Stimulated activated CD4-positive, alpha-beta T cell treated with anti-CD3 and anti-CD28 coated beads, Interleukin-15, amount 100 ng/mL, for 1 hour (primary cell): ENCODE results near the gene TRIM22.
"Not testable (repeated sequence)": the region's sequence is repeated elsewhere in the genome, so short reads cannot be mapped to it uniquely, and the experiment has no call there.

Source experiments
- DNase-seq, 2 donors: peaks; one replicate each; pipeline ENCODE4 v3.0.0-alpha.2; 2020; ENCODE audit warnings: low read depth in 1 of 2, low spot score in 1 of 2

TRIM22 gene

DNA sequence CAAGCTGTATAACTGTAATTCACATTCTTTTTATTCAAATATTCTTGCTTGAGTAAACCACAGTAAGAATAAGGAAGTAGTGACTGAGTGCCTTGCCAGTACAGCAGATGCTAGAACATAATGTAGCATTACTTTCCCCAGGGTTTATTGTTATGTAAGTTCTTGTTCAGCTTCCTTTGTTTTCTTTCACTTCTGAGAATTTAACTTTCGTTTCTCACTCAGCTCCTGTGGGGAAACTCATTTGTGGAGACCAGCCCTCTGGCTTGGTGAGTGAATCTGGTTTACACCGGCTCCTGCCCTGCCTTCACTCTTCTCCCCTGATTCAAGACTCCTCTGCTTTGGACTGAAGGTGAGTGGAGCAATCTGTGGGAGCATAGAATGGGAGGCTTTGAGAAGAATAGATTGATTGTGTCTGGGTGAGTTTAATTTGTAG, at the start of gene TRIM22:
TRIM22 (plus strand) TSS at position 240 of the 433 bp plus-strand sequence. CDS start 6,443 bp downstream, outside the sequence.
- no peak for DNase-seq

DNA sequence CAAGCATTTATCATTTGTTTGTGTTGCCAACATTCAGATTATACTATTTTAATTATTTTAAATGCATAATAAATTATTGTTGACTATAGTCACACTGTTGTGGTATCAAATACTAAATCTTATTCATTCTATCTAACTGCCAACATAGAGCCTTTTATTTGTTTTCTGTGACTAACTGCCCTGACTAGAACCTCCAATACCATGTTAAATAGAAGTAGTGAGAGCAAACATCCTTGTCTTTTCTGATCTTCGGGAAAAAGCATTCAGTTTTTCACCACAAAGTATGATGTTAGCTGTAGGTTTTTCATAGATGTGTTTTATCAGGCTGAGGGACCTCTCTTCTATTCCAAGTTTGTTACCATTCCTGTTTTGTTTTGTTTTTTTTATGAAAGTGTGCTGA, 49.6 kb upstream of the TRIM22 start:
- no peak for DNase-seq

- no peak for DNase-seq
Observed at GRCh38 chr11:5643585-5643984, 46.0 kb upstream of the TRIM22 start.

GRCh38 chr11:5646139-5646538, 43.5 kb upstream of the TRIM22 start:
- DNase-seq = no peak

DNA sequence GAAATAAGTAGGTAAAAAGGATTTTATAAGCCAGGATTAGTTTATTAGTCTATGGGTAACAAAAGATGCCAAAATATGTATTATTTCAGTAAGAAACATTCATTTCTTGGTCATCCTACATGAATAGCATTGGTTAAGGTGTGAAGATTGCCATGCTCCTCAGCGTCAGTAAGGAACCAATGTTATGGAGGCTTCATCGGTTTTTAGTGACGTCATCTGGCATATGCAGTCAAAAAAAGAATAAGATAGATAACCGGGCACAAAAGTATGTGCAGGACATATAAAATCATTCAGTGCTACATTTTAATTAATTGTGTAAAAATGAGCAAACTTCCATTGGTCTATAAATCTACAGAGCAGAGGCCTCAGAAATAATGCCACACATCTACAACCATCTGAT, 34.1 kb upstream of the TRIM22 start:
- DNase-seq = no peak

DNA sequence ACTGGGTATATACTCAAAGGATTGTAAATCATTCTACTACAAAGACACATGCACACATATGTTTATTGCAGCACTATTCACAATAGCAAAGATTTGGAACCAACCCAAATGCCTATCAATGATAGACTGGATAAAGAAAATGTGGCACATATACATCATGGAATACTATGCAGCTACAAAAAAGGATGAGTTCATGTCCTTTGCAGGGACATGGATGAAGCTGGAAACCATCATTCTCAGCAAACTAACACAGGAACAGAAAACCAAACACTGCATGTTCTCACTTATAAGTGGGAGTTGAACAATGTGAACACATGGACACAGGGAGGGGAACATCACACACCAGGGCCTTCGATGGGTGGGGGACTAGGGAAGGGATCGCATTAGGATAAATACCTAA, 32.6 kb upstream of the TRIM22 start:
- DNase-seq = not testable (repeated sequence)

- no peak for DNase-seq
Observed at GRCh38 chr11:5658318-5658717, 31.3 kb upstream of the TRIM22 start.

GRCh38 chr11:5663511-5663910, 26.1 kb upstream of the TRIM22 start:
- no peak for DNase-seq

DNA sequence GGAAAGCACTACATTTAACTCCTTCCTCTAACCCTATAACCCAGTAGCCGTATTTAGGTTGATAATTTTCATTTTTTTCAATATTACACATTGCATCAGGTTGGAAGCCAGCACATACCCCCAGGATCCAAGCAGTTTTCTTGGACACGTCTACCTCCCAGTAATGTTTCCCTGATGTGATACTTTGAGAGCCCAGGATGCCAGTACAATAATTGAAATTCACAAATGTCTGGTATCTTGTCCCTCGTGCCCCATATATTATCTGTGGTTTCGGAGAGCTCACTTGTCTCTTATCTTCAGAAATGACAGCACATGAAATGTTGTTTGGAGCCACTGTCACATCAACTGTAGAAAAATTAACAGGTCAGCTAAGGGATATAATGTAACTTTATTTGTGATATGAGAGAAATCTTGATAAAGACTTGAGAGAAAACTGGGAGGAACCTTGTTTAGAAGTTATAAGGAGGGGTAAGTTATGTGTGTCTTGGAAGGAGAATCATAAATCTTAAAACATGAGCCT, 24.5 kb upstream of the TRIM22 start:
- DNase-seq = no peak

- no peak for DNase-seq
Observed at GRCh38 chr11:5665746-5666401, 23.7 kb upstream of the TRIM22 start.

- no peak for DNase-seq
Observed at GRCh38 chr11:5666402-5666793, 23.2 kb upstream of the TRIM22 start.

- DNase-seq = no peak
Observed at GRCh38 chr11:5671831-5672230, 17.8 kb upstream of the TRIM22 start.

DNA sequence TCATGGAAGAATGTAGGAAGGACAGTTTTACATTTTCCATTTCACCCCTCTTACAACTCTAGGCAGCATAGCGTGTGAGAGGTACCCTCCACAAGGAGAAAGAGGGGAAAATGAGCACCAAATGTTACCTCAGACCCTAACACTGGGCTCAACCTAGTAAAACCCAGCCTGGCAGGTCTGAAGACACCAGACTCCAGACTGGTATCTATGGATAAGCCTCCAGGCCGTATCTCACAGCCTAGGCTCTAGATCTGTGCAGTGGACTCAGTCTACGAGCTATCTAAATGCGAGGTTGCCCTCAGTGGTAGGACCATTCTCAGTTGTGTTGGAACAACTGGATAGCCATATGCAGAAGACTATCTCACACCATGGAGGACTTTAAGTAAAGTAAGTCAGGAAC, 15.2 kb upstream of the TRIM22 start:
- no peak for DNase-seq

- no peak for DNase-seq
Observed at GRCh38 chr11:5679811-5680210, 9.8 kb upstream of the TRIM22 start.

DNA sequence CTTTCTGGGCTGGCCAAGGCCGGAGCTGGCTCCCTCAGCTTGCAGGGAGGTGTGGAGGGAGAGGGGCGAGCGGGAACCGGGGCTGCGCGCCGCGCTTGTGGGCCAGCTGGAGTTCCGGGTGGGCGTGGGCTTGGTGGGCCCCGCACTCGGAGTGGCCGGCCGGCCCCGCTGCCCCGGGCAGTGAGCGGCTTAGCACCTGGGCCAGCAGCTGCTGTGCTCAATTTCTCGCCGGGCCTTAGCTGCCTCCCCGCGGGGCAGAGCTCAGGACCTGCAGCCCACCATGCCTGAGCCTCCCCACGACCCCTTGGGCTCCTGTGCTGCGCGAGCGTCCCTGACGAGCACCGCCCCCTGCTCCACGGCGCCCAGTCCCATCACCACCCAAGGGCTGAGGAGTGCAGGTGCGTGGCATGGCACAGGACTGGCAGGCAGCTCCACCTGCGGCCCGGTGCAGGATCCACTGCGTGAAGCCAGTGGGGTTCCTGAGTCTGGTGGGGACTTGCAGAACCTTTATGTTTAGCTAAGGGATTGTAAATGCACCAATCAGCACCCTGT, 6.6 kb upstream of the TRIM22 start:
- DNase-seq = not testable (repeated sequence)

DNA sequence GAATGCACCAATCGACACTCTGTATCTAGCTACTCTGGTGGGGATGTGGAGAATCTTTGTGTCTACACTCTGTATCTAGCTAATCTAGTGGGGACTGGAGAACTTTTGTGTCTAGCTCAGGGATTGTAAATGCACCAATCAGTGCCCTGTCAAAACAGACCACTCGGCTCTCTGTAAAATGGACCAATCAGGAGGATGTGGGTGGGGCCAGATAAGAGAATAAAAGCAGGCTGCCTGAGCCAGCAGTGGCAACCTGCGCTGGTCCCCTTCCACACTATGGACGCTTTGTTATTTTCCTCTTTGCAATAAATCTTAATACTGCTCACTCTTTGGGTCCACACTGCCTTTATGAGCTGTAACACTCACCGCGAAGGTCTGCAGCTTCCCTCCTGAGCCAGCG, 6.0 kb upstream of the TRIM22 start:
- not testable (repeated sequence) for DNase-seq

DNA sequence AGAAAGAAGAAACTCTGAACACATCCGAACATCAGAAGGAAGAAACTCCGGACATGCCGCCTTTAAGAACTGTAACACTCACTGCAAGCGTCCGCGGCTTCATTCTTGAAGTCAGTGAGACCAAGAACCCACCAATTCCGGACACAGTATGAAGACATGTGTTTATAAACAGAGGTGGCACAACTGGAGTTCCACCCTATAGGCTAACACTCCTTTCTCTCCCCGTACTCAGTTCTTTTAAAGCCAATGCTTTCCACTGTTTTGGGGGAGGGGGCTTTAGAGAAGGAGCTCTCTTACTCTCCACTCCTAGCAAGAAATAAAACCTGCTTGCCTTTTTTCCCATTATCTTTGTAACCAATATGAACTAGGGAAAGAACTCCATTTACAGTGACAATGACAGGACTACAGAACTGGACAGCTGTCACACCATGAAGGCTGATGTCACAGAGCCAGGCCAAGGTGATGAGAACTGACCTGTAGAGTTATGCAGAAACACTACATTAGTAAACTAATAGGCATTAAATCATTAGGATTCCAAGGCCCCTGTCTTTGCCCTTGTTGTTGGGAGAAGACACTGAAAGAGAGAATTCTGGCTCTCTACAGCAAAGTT, 5.4 kb upstream of the TRIM22 start:
- no peak for DNase-seq

- peak; percentile 50 to 54 for DNase-seq
Observed at GRCh38 chr11:5684646-5685362, 4.8 kb upstream of the TRIM22 start, which contains the start of gene TRIM5. Gene TRIM5, minus strand, starts transcription at chr11:5685074. Its CDS starts 4,897 bp downstream, at chr11:5680177.

DNA sequence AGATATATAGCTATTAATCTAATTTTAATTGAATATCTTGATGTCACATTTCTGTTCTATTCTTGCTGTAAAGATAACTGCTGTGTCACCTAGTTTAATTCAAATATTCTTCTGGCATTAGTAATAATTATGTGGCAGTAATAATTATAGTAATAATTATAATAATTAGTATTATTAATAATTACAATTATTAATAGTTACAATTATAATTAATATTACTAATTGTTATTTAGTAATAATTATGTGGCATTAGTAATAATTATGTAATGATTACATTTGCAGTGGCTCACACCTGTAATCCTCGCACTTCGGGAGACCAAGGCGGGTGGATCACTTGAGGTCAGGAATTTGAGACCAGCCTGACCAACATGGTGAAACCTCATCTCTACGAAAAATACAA, 3.2 kb upstream of the TRIM22 start:
- no peak for DNase-seq

GRCh38 chr11:5688482-5688881, 1.1 kb upstream of the TRIM22 start:
- no peak for DNase-seq

DNA sequence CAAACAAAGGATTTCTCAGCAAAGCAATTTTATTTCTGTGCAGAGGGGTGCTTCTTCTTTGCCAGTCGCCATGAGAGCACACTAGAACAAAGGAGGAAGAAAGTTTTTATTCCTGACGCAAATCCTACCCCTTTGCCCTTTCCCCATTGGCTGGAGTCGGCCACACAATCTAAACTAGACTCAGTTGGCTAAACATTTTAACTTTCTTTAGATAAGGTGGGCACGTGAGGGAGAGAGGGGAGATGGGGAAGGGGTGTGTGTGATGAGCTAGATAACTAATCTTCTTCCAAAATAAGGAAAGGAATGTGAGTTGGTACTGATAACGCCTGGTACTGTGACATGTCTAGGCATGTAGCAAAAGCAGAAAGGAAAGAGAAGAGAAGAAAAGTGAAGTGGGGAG, 626 bp downstream of the TRIM22 start:
- DNase-seq = no peak

GRCh38 chr11:5690736-5691135, 1.1 kb downstream of the TRIM22 start:
- no peak for DNase-seq
